Measurements from ENCODE around the gene PCID2. TPM values are rescaled to one million over a fixed set of nuclear protein-coding genes. Genes with fewer than 3 reads are reported as not detected.

The PCID2 gene
- polyA plus RNA-seq, 1 experiment, result 107 TPM

DNA sequence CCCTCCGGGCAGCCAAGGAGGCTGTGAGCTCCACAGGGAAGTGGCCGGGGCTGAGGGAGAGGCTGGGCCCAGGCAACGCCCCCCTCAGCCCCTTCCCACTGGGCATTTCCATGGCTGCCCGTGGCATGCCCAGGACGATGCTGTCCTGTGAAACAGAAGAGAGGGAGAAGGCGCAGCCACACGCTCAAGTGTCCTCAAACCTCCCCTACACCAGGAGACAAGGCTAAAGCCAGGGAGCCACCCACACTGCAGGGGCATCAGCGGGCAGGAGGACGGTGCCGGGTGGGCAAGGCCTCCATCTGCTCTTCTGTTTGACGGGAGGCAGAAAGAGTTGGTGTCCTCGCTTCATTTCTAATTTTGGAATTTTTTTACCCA lies 64.2 kb downstream of the PCID2 start:
- Histone ChIP-seq H3K9me3 (ENCODE audit: control insufficient read depth, insufficient read depth, low read length) (no peaks in the 10 kb centered on the region; the same call in 1 of the 2 replicates), H3K4me3 (ENCODE audit: low read depth, low read length) (no peak overlapping the region), H3K27ac (ENCODE audit: low read depth, low read length) (no peak overlapping the region), H3K27me3 (ENCODE audit: control insufficient read depth, insufficient read depth, low read length) (peaks cover 3% of the 10 kb centered on the region)
- ChIA-PET CTCF (no interaction called here), POLR2A (no interaction called here)
- TF ChIP-seq, protein P1, sequence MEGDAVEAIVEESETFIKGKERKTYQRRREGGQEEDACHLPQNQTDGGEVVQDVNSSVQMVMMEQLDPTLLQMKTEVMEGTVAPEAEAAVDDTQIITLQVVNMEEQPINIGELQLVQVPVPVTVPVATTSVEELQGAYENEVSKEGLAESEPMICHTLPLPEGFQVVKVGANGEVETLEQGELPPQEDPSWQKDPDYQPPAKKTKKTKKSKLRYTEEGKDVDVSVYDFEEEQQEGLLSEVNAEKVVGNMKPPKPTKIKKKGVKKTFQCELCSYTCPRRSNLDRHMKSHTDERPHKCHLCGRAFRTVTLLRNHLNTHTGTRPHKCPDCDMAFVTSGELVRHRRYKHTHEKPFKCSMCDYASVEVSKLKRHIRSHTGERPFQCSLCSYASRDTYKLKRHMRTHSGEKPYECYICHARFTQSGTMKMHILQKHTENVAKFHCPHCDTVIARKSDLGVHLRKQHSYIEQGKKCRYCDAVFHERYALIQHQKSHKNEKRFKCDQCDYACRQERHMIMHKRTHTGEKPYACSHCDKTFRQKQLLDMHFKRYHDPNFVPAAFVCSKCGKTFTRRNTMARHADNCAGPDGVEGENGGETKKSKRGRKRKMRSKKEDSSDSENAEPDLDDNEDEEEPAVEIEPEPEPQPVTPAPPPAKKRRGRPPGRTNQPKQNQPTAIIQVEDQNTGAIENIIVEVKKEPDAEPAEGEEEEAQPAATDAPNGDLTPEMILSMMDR (IDR thresholded peaks at IDR 0.05; ENCODE audit: low read depth, low read length), result no peak
- DNase-seq (ENCODE audit: low read depth, low spot score), result no peak

DNA sequence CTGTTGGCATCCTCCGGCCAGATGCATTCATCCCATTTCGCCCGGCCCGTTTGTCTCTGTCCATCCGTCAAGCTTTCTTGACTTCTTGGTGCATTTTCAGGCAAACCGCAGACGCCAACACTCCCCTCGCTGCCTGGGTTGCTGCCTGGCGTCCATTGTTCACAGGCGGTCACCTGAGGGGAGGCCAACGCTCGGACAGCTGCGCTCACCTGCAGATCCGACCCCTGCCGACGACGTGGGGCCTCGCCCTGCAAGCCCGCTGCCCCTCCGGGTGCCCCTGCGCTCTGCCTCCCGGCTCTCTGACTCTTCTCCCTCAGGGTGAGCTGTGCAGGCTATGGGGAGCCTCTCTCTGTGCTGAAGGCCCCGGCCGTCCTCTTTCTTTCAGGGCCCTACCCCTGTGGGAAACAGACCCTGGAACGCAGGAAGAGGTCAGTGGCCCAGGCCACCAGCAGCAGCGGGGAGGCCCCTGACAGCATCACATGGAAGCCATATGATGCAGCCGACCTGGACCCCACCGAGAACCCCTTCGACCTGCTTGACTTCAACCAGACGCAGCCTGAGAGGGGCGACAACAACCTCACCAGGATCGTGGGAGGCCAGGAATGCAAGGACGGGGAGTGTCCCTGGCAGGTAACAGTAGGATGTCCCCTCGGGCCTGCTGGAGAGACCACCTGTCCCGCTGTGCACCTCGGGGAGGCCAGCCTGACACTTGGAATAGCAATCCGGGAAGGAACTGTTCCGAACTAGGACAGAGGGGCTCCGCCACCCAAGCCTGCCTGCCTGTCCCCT lies 64.8 kb downstream of the PCID2 start:
- no peak overlapping the region for H3K4me3 ChIP-seq (ENCODE audit: low read depth, low read length)
- POLR2A ChIA-PET, result no interaction called here
- CTCF ChIA-PET, result interaction anchor here (0.6 kb wide), 1 partner anchor 39 kb away, joined by 6 read pairs; no protein-coding TSS in a partner anchor
- H3K27me3 ChIP-seq (ENCODE audit: control insufficient read depth, insufficient read depth, low read length), result peaks cover 3% of the 10 kb centered on the region
- no peak overlapping the region for H3K27ac ChIP-seq (ENCODE audit: low read depth, low read length)
- no peaks in the 10 kb centered on the region; the same call in 1 of the 2 replicates for H3K9me3 ChIP-seq (ENCODE audit: control insufficient read depth, insufficient read depth, low read length)
- DNase-seq (ENCODE audit: low read depth, low spot score), result no peak
- TF ChIP-seq, protein P1 (IDR thresholded peaks at IDR 0.05; ENCODE audit: low read depth, low read length), result no peak

DNA sequence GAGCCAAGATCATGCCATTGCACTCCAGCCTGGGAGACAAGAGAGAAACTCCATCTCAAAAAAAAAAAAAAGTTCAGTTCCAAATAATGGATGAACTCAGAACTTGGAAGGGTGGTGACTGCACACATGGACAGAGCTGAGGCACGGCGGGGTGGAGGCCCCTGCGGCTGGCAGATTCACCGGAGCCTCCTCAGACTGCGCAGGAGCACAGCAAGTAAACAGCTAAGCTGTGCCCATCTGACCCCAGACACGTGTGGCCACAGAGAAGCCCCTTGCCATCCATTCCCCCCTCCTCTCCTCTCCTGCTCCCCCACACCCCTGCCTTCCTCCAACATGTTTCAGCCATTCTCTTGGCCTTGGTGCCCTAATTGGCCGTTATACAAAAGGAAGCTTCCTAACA lies 65.6 kb downstream of the PCID2 start:
- Histone ChIP-seq H3K27me3 (ENCODE audit: control insufficient read depth, insufficient read depth, low read length) (peaks cover 3% of the 10 kb centered on the region), H3K9me3 (ENCODE audit: control insufficient read depth, insufficient read depth, low read length) (no peaks in the 10 kb centered on the region; the same call in 1 of the 2 replicates), H3K4me3 (ENCODE audit: low read depth, low read length) (no peak overlapping the region), H3K27ac (ENCODE audit: low read depth, low read length) (no peak overlapping the region)
- TF ChIP-seq, protein P1 (IDR thresholded peaks at IDR 0.05; ENCODE audit: low read depth, low read length), result no peak
- DNase-seq (ENCODE audit: low read depth, low spot score), result no peak
- ChIA-PET CTCF (interaction anchor here (0.6 kb wide), 1 partner anchor 38 kb away, joined by 6 read pairs; no protein-coding TSS in a partner anchor), POLR2A (no interaction called here)

DNA sequence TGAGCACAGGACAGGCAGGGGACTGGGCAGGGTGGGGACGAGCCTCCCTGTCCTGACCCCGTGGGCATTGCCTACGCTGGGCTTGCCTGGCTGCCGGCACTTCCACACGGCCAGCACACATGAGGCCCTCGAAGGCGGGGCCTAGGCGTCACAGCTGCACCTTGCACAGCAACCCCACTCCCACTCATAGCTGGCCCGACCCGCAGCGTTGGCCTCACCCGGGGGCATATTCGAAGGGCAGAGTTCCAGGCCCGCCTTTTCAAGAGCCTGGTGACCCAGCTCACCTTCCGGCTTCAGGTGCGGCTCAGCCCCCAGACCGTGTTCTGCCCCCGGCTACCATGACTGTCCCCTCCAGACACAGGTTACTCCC lies 66.9 kb downstream of the PCID2 start:
- CTCF ChIA-PET, result no interaction called here
- Histone ChIP-seq H3K27ac (ENCODE audit: low read depth, low read length) (no peak overlapping the region), H3K9me3 (ENCODE audit: control insufficient read depth, insufficient read depth, low read length) (no peaks in the 10 kb centered on the region; the same call in 1 of the 2 replicates), H3K4me3 (ENCODE audit: low read depth, low read length) (no peak overlapping the region), H3K27me3 (ENCODE audit: control insufficient read depth, insufficient read depth, low read length) (peaks cover 5% of the 10 kb centered on the region)
- POLR2A ChIA-PET, result no interaction called here
- no peak for DNase-seq (ENCODE audit: low read depth, low spot score)
- TF ChIP-seq, protein P1 (IDR thresholded peaks at IDR 0.05; ENCODE audit: low read depth, low read length), result no peak
